Skeletal muscle tissue (tissue), 4 donors: Measurements from ENCODE around the gene ABCA13. TPM values are rescaled to one million over a fixed set of nuclear protein-coding genes. Genes with fewer than 3 reads are reported as not detected.
"Not testable (repeated sequence)": the region's sequence is repeated elsewhere in the genome, so short reads cannot be mapped to it uniquely, and the experiment has no call there.

ENCODE experiments used
- H3K27ac ChIP-seq: one replicate; pipeline ENCODE4 v1.7.0; 2013; ENCODE audit warnings: mild to moderate bottlenecking, low read depth, low read length, inconsistent platforms
- H3K27me3 ChIP-seq, 3 donors: one replicate each; pipeline ENCODE4 v1.7.0; 2013; ENCODE audit warnings: low read length in 3 of 3; ENCODE audit not compliant: control insufficient read depth in 3 of 3, insufficient read depth in 3 of 3
- H3K36me3 ChIP-seq, 3 donors: one replicate each; pipeline ENCODE4 v1.7.0; 2013; ENCODE audit warnings: low read length in 3 of 3; ENCODE audit not compliant: control insufficient read depth in 3 of 3, insufficient read depth in 3 of 3
- H3K4me1 ChIP-seq, 3 donors: one replicate each; pipeline ENCODE4 v1.7.0; 2013; ENCODE audit warnings: low read length in 3 of 3, mild to moderate bottlenecking in 3 of 3; ENCODE audit not compliant: control insufficient read depth in 3 of 3, insufficient read depth in 3 of 3
- H3K4me3 ChIP-seq, 3 donors: one replicate each; pipeline ENCODE4 v1.7.0; 2013; ENCODE audit warnings: low read length in 3 of 3
- H3K9ac ChIP-seq, 3 donors: one replicate each; pipeline ENCODE4 v1.7.0; 2013; ENCODE audit warnings: low read length in 3 of 3, mild to moderate bottlenecking in 3 of 3, moderate library complexity in 2 of 3, low read depth in 1 of 3
- H3K9me3 ChIP-seq, 3 donors: one replicate each; pipeline ENCODE4 v1.7.0; 2013; ENCODE audit warnings: low read length in 3 of 3; ENCODE audit not compliant: control insufficient read depth in 3 of 3
- total RNA-seq: library from RNA; depleted of rRNA; stranded (reverse); fragments of >200 nt; gene quantifications from one replicate; pipeline ENCODE4 v1.2.3, GENCODE V29; 2014
- donor health status: Osteomylitis.

The ABCA13 gene
- total RNA-seq, 1 donor from 2014 or later: 0.52 TPM

DNA sequence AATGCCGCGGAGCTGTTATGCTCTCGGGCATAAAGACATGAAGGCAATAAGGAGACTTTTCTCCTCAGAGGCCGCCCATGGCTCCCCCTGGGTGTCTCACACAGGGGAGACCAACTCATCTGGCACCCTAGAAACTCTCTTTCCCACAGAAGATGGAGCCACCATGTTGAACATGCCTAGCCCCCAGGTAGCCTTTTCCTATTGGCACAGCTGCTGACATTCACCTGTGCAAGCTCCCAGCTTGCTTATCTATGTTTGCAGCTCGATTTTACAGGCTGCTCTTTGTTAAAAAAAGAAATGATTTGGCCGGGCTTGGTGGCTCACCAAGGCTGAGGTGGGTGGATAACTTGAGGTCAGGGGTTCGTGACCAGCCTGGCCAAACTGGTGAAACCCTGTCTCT is 23.6 kb upstream of the ABCA13 start:
- not testable (repeated sequence) for H3K9ac ChIP-seq, H3K4me1 ChIP-seq, H3K4me3 ChIP-seq, H3K27ac ChIP-seq, H3K27me3 ChIP-seq, H3K36me3 ChIP-seq, H3K9me3 ChIP-seq

DNA sequence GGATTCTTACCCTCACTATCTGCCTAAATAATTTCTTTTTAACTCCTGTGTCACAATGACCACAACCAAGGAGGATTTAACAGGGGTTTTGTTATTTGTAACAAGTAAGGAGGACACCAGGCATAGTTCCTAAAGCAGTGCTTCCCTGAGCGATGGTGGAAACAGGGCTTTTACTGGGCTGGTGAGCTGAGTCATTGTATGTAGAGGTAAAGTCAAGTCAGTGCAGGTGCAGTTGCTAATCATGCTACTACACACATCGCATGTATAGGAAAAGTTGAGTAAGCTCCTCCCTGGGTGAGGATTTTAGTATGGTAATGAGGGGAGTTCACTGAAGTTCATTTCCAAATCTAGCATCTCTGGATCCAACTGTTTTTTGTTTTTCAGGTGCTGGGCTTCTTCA is 22.9 kb upstream of the ABCA13 start:
- H3K36me3 ChIP-seq: no peaks in the 10 kb centered on the region
- H3K4me3 ChIP-seq: no peak overlapping the region

DNA sequence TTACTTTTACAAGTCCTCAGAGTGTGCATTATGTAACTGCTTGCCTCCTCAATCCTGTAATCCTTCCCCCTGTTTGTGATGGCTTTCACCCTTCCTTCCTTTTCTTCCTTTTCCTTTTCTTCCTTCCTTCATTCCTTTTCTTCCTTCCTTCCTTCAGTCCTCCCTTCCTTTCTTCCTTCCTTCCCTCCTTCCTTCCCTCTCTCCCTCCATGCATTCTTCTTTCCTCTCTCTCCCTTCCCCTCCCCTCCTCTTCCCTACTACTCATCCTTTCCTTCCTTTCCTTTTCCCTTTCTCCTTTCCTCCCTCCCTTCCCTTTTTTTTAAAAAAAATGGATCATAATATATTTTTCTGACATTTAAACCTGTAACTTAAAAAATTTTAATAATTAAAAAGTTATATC is 22.2 kb upstream of the ABCA13 start:
- Histone ChIP-seq H3K9me3 (no peaks in the 10 kb centered on the region), H3K27me3 (no peaks in the 10 kb centered on the region), H3K4me1 (no peaks in the 10 kb centered on the region), H3K4me3 (no peak overlapping the region), H3K9ac (no peak overlapping the region), H3K36me3 (no peaks in the 10 kb centered on the region), H3K27ac (no peak overlapping the region)

More for the DNA sequence above, 22.9 kb upstream of the ABCA13 start:
- Histone ChIP-seq H3K27me3 (no peaks in the 10 kb centered on the region), H3K9me3 (no peaks in the 10 kb centered on the region), H3K9ac (no peak overlapping the region), H3K27ac (no peak overlapping the region), H3K4me1 (no peaks in the 10 kb centered on the region)

DNA sequence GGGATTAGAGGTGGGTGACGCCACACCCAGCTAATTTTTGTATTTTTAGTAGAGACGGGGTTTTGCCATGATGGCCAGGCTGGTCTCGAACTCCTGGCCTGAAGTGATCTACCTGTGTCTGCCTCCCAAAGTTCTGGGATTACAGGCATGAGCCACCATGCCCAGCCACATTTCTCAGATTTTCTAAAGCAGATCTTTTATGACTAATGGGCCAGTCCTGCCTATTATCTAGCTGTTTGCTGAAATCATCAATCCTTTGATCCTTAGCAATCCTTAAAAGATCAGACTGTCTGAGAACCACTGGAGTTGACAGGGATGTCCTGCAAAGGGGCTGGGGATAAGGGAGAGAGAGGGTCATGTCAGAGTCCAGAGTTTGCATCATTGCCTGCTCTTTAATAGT is 21.2 kb upstream of the ABCA13 start:
- Histone ChIP-seq H3K36me3 (no peaks in the 10 kb centered on the region), H3K27ac (no peak overlapping the region), H3K27me3 (peaks cover 0 to 1% (median 0%) of the 10 kb centered on the region in 3 donors), H3K4me3 (no peak overlapping the region), H3K9me3 (no peaks in the 10 kb centered on the region), H3K4me1 (no peaks in the 10 kb centered on the region), H3K9ac (no peak overlapping the region)

DNA sequence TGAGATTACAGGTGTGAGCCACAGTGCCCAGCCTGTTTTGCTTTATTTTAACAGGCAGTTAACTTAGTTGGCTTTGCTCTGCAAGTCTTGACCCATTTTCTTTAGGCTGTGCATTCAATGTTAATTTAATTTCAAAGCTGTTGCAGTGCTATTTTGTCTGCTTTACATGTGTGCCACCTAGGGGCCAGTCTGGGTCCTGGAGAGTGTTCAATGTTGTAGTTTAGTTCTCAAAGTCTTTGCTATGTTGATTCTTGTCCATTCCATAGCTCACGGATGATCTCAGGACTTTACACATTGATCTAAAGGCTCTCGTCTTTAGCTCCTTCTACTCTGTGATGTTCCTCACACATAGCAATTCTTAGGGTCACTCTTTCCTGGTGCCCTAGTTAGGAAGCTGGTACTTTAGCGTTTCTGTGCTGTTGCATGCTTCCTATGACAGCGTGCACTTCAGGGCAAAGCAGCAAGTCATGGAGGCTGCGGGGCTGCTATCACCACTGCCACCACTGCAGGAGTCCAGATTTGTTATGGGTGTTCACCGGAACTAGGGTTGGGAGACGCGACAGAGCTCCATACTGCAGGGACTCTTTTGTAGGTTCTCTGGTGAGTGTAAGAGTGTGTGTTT is 16.4 kb upstream of the ABCA13 start:
- H3K27ac ChIP-seq: no peak overlapping the region
- H3K27me3 ChIP-seq: peaks cover 0 to 6% (median 0%) of the 10 kb centered on the region in 3 donors
- H3K9ac ChIP-seq: no peak overlapping the region
- H3K9me3 ChIP-seq: peaks cover 0 to 2% (median 0%) of the 10 kb centered on the region in 3 donors
- H3K4me3 ChIP-seq: no peak overlapping the region
- H3K36me3 ChIP-seq: no peaks in the 10 kb centered on the region
- no peaks in the 10 kb centered on the region for H3K4me1 ChIP-seq

DNA sequence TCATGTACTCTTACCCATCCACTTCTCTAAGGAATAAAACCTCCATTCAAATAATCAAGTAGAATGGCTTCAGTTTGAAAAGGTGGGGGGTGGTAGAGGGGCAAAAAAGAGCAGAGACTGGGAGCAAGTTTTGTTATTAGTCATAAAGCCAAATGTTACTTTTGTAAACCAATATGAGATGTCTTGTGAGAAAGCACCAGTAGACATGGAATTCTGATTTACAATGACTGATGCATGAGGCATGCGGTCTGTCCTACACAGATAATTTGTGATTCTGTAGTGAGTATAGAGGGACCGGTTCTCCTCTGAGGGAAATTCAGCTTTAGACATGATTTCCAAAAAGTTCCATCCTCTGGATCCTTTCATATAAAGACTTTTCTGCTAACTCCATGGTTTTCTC is 12.9 kb upstream of the ABCA13 start:
- no peak overlapping the region for H3K9ac ChIP-seq
- H3K27ac ChIP-seq: no peak overlapping the region
- H3K9me3 ChIP-seq: peaks cover 0 to 3% (median 2%) of the 10 kb centered on the region in 3 donors

DNA sequence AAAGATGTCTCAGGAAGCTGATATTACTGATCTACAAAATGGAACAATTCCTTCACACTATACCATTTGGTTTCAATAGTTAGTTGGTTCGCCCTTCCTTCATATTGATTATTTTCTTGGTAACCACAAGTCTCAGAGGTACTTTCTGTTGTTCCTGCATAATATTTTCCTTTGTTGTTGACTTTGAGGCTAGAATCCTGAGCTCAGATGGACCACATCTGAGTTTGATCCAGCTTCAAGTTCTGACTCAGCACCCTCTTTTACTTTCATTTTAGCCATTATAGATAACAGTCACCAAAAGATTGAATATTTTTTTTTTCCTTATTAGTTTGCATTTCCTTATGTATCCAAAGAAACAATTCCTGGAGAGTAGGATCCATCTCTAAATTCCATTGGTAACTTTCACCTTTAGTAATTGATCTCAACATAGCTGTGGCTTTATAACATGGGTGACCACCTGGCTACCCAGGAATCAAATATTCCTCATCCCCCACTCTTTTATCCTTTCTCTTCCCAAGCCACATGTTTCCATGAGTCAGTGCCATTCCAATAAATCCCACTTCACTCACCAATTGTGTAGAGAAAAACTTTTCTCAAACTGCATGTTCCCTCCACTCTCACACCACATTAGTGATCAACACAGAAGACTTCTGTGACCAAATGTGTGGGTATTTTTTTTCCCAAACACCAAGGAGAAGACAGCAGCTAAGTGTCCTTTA is 9.7 kb upstream of the ABCA13 start:
- Histone ChIP-seq H3K4me1 (no peaks in the 10 kb centered on the region), H3K27ac (no peak overlapping the region), H3K9ac (no peak overlapping the region), H3K9me3 (peaks cover 0 to 3% (median 2%) of the 10 kb centered on the region in 3 donors), H3K27me3 (no peaks in the 10 kb centered on the region), H3K36me3 (no peaks in the 10 kb centered on the region), H3K4me3 (no peak overlapping the region)

More for the DNA sequence above, 12.9 kb upstream of the ABCA13 start:
- Histone ChIP-seq H3K4me3 (no peak overlapping the region), H3K27me3 (peaks cover 0 to 6% (median 0%) of the 10 kb centered on the region in 3 donors), H3K36me3 (no peaks in the 10 kb centered on the region), H3K4me1 (no peaks in the 10 kb centered on the region)

DNA sequence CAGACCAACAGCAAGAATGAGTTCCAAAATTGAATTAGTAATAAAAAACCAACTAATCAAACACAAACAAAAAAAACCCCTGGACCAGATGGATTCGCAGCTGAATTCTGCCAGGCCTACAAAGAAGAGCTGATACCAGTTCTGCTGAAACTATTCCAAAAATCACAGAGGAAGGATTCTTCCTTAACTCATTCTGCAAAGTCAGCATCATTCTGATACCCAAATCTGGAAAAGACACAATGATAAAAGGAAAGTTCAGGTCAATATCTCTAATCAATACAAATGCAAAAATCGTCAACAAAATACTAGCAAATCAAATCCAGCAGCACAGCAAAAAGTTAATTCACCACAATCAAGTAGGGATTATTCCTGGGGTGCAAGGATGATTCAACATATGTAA is 6.1 kb upstream of the ABCA13 start:
- Histone ChIP-seq H3K4me3 (no peak overlapping the region), H3K9me3 (peaks cover 0 to 3% (median 3%) of the 10 kb centered on the region in 3 donors), H3K9ac (no peak overlapping the region), H3K27me3 (no peaks in the 10 kb centered on the region), H3K27ac (no peak overlapping the region), H3K36me3 (no peaks in the 10 kb centered on the region), H3K4me1 (no peaks in the 10 kb centered on the region)

DNA sequence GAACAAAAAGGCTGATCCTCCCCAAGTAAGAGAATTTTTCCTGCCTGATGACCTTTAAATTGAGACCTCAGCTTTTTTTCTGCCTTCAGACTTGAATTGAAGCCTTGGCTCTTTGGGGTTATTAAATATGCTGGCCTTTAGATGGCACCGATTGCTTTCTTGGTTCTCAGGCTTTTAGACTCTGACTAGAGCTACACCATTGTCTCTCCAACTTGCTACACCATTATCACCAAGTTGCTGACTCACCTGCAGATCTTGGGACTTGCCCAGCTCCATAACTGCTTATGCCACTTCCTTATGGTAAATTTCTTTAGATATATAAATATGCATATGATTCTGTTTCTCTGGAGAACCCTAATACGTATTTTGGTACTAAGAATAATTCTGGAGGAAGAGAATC is 3.1 kb upstream of the ABCA13 start:
- Histone ChIP-seq H3K9me3 (peaks cover 0 to 3% (median 0%) of the 10 kb centered on the region in 3 donors), H3K27me3 (no peaks in the 10 kb centered on the region), H3K36me3 (no peaks in the 10 kb centered on the region), H3K4me1 (no peaks in the 10 kb centered on the region), H3K27ac (no peak overlapping the region), H3K4me3 (no peak overlapping the region), H3K9ac (no peak overlapping the region)

DNA sequence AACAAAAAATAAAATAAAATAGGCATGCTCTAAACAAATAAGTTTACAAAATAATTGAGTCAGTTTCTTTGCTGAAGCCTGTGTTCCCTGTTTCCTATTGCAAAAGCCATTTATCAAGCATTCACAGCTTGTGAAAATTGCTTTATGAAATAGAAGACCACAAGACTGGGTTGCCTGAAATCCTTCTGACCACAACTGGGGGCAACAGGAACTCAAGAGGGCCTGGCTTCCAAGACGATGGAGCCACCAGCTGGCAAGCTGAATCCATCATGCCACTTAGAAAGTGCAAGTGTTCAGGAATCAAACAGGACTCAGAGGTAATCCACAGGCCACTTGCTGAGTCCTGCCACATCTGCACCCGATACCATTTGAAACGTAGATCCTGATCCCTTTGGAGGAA is 752 bp upstream of the ABCA13 start:
- no peak overlapping the region for H3K9ac ChIP-seq
- H3K27me3 ChIP-seq: no peaks in the 10 kb centered on the region
- H3K36me3 ChIP-seq: no peaks in the 10 kb centered on the region
- no peak overlapping the region for H3K4me3 ChIP-seq
- H3K4me1 ChIP-seq: no peaks in the 10 kb centered on the region
- no peak overlapping the region for H3K27ac ChIP-seq
- peaks cover 0 to 3% (median 0%) of the 10 kb centered on the region in 3 donors for H3K9me3 ChIP-seq
